NCI-H2196 treated with DMSO at 0.1 percent for 48 hours (cell line): ENCODE results near the gene SAE1.

Experiments
- DNase-seq: peaks from one replicate; lab custom pipeline; 2025; ENCODE audit not compliant: unreplicated experiment; lab: John Stamatoyannopoulos, UW

SAE1 gene

GRCh38 chr19:47258895-47259555, 128.4 kb downstream of the SAE1 start:
- DNase-seq: no peak
